Loucy (cell line): ENCODE results near the gene LPO.

ENCODE experiments used
- H2AFZ ChIP-seq: fragments of 200-600 bp; sonication (generic); 2 replicates; pipeline ENCODE4 v1.6.0; 2016; ENCODE audit warnings: antibody characterized with exemption, mild to moderate bottlenecking, low read length, moderate library complexity
- H3F3A ChIP-seq: fragments of 200-600 bp; 2 replicates; pipeline ENCODE4 v1.6.0; 2016; ENCODE audit warnings: antibody characterized with exemption, low read depth, mild to moderate bottlenecking
- H3K27me3 ChIP-seq: fragments of 200-600 bp; sonication (generic); 2 replicates; pipeline ENCODE4 v1.6.1; 2014; ENCODE audit warnings: low read length, mild to moderate bottlenecking; ENCODE audit not compliant: insufficient read depth, poor library complexity, severe bottlenecking
- H3K36me3 ChIP-seq: fragments of 200-600 bp; sonication (generic); 2 replicates; pipeline ENCODE4 v1.6.1; 2016; ENCODE audit warnings: low read length; ENCODE audit not compliant: insufficient read depth
- H3K4me1 ChIP-seq: fragments of 200-600 bp; sonication (generic); 2 replicates; pipeline ENCODE4 v1.5.1; 2014; ENCODE audit warnings: low read length, mild to moderate bottlenecking; ENCODE audit not compliant: insufficient read depth, poor library complexity, severe bottlenecking
- H3K4me2 ChIP-seq: fragments of 200-600 bp; sonication (generic); 2 replicates; pipeline ENCODE4 v1.6.0; 2014; ENCODE audit warnings: antibody characterized with exemption, low read length, low read depth, mild to moderate bottlenecking; ENCODE audit not compliant: poor library complexity, severe bottlenecking
- H3K4me3 ChIP-seq: fragments of 200-600 bp; sonication (generic); 2 replicates; pipeline ENCODE4 v1.5.1; 2014; ENCODE audit warnings: low read length, mild to moderate bottlenecking, mixed read lengths; ENCODE audit not compliant: poor library complexity, severe bottlenecking
- H3K79me2 ChIP-seq: fragments of 200-600 bp; sonication (generic); 2 replicates; pipeline ENCODE4 v1.6.1; 2014; ENCODE audit warnings: low read length; ENCODE audit not compliant: insufficient read depth
- H3K9ac ChIP-seq: fragments of 200-600 bp; sonication (generic); 2 replicates; pipeline ENCODE4 v1.6.0; 2014; ENCODE audit warnings: mild to moderate bottlenecking, low read depth, low read length, moderate library complexity; ENCODE audit not compliant: poor library complexity, severe bottlenecking
- H3K9me2 ChIP-seq: fragments of 200-600 bp; sonication (generic); replicated peaks from 2 replicates; pipeline ENCODE4 v1.6.1; 2016; ENCODE audit warnings: low read depth, low read length, mixed read lengths
- H3K9me3 ChIP-seq: fragments of 200-600 bp; sonication (generic); 2 replicates; pipeline ENCODE4 v1.6.1; 2014; ENCODE audit warnings: mild to moderate bottlenecking, antibody characterized with exemption, low read length, low read depth; ENCODE audit not compliant: insufficient read depth
- H4K20me1 ChIP-seq: fragments of 200-600 bp; sonication (generic); 2 replicates; pipeline ENCODE4 v1.6.0; 2014; ENCODE audit warnings: antibody characterized with exemption, low read length, mild to moderate bottlenecking; ENCODE audit not compliant: insufficient read depth, poor library complexity, severe bottlenecking
- EZH2phosphoT487 ChIP-seq: fragments of 200-600 bp; IDR thresholded peaks from 2 replicates; pipeline ENCODE4 v1.6.1; 2018; ENCODE audit warnings: antibody characterized with exemption, mild to moderate bottlenecking, moderate library complexity, borderline replicate concordance
- TF ChIP-seq, protein P1 (sequence below): fragments of 200-600 bp; sonication (generic); conservative IDR thresholded peaks from 2 replicates; pipeline ENCODE4 v1.5.1; 2014; ENCODE audit warnings: mild to moderate bottlenecking, antibody characterized with exemption, low read length

The LPO gene

GRCh38 chr17:58275417-58275816 is 37.0 kb downstream of the LPO start:
- Histone ChIP-seq H3K36me3 (no peaks in the 10 kb centered on the region), H2AFZ (no peak overlapping the region), H4K20me1 (no peaks in the 10 kb centered on the region), H3K9ac (no peak overlapping the region), H3K4me2 (no peak overlapping the region), H3K9me3 (no peaks in the 10 kb centered on the region), H3K27me3 (no peaks in the 10 kb centered on the region), H3K4me3 (no peak overlapping the region), H3K4me1 (peaks cover 7% of the 10 kb centered on the region), H3K9me2 (no peaks in the 10 kb centered on the region), H3K79me2 (no peaks in the 10 kb centered on the region), H3F3A (no peaks in the 10 kb centered on the region)
- TF ChIP-seq EZH2phosphoT487, result no peak
- TF ChIP-seq, protein P1, sequence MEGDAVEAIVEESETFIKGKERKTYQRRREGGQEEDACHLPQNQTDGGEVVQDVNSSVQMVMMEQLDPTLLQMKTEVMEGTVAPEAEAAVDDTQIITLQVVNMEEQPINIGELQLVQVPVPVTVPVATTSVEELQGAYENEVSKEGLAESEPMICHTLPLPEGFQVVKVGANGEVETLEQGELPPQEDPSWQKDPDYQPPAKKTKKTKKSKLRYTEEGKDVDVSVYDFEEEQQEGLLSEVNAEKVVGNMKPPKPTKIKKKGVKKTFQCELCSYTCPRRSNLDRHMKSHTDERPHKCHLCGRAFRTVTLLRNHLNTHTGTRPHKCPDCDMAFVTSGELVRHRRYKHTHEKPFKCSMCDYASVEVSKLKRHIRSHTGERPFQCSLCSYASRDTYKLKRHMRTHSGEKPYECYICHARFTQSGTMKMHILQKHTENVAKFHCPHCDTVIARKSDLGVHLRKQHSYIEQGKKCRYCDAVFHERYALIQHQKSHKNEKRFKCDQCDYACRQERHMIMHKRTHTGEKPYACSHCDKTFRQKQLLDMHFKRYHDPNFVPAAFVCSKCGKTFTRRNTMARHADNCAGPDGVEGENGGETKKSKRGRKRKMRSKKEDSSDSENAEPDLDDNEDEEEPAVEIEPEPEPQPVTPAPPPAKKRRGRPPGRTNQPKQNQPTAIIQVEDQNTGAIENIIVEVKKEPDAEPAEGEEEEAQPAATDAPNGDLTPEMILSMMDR, result no peak

DNA sequence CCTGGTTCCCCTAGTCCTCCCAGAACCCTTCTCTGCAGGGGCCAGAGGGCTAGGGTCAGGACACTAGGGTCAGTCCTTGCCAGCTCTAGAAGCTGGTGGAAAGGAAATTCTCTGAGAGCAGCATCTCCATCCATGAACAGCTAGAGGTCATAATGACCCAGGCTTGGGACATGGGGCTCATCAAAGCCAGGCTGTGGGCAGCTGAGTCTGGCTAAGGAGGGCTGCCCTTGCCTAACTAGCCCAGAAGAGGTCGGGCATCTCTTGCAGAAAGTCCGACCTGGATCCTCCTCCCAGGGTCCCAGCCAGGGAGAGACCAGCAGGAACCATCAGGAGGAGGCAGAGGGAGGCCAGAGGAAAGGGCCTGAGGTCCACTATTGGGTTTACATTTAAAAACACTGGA is 38.0 kb downstream of the LPO start:
- H3K4me2 ChIP-seq, result no peak overlapping the region

DNA sequence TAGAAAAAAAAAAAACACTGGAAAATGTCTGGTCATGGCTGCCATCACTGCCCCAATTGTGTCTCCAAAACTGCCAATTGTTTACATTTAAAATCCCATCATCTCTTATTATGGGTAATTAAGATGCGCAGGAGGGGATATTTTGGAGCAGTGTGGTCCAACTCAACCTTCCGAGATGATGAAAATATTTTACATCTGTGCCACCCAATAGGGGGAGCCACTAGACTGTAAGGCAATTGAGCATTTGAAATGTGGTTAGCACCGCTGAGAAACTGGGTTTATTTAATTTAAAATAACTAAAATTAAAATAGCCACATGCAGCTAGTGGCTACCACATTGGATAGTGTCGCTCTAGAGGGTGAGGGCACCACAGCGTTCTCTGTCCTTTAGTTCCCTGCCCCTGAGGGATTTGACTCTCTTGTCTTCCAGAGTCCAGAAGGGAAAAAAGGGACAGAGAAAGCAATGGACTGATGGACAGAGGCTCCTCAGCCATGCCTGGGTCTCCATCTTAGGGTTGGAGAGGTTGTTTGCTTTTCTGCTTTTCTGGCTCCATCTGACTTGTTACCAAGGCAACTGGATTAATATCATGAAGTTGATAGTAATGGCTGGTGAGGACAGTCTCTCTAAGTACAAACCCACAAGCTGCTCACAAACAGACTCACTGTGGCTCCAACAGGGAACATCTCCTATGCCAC is 38.9 kb downstream of the LPO start:
- H3F3A ChIP-seq, result no peaks in the 10 kb centered on the region
- H3K36me3 ChIP-seq, result no peaks in the 10 kb centered on the region
- no peaks in the 10 kb centered on the region for H3K79me2 ChIP-seq
- peak overlapping the region; percentile 1 for H3K9ac ChIP-seq
- H3K9me2 ChIP-seq, result no peaks in the 10 kb centered on the region
- H3K27me3 ChIP-seq, result no peaks in the 10 kb centered on the region
- no peak overlapping the region for H3K4me2 ChIP-seq
- H2AFZ ChIP-seq, result no peak overlapping the region; the same call in 1 of the 2 replicates
- TF ChIP-seq, protein P1, result peak; percentile 76
- TF ChIP-seq EZH2phosphoT487, result no peak
- H3K9me3 ChIP-seq, result no peaks in the 10 kb centered on the region
- H4K20me1 ChIP-seq, result no peaks in the 10 kb centered on the region
- no peak overlapping the region for H3K4me3 ChIP-seq
- peaks cover 25% of the 10 kb centered on the region for H3K4me1 ChIP-seq

More for the DNA sequence above, 38.0 kb downstream of the LPO start:
- Histone ChIP-seq H3K27me3 (no peaks in the 10 kb centered on the region), H3K4me3 (no peak overlapping the region), H3F3A (no peaks in the 10 kb centered on the region), H3K9me3 (no peaks in the 10 kb centered on the region), H3K9me2 (no peaks in the 10 kb centered on the region), H3K4me1 (peaks cover 17% of the 10 kb centered on the region), H3K9ac (no peak overlapping the region), H4K20me1 (no peaks in the 10 kb centered on the region), H2AFZ (no peak overlapping the region), H3K79me2 (no peaks in the 10 kb centered on the region), H3K36me3 (no peaks in the 10 kb centered on the region)
- TF ChIP-seq, protein P1, result no peak
- TF ChIP-seq EZH2phosphoT487, result no peak
